HG03039 (cell line): ENCODE data around the gene TNS2.

Experiments used
- ATAC-seq: cut with Tn5 transposase; IDR thresholded peaks from one replicate; pipeline ENCODE4 v1.9.1; 2021; ENCODE audit warnings: mild to moderate bottlenecking, moderate library complexity; ENCODE audit not compliant: unreplicated experiment

Gene TNS2

GRCh38 chr12:53055471-53056266 is 5.8 kb downstream of the TNS2 start:
- no peak for ATAC-seq

- ATAC-seq, result no peak
These were observed 6.4 kb downstream of the TNS2 start for GRCh38 chr12:53056296-53056695.

GRCh38 chr12:53056901-53057300 is 7.0 kb downstream of the TNS2 start:
- ATAC-seq, result no peak

GRCh38 chr12:53057816-53058500 is 8.1 kb downstream of the TNS2 start:
- ATAC-seq, result no peak

GRCh38 chr12:53058674-53059433 is 9.0 kb downstream of the TNS2 start:
- ATAC-seq, result no peak

GRCh38 chr12:53059434-53060063 is 9.7 kb downstream of the TNS2 start:
- no peak for ATAC-seq

GRCh38 chr12:53060064-53060720 is 10.3 kb downstream of the TNS2 start:
- no peak for ATAC-seq

- ATAC-seq, result no peak
These were observed 10.9 kb downstream of the TNS2 start for GRCh38 chr12:53060721-53061276.

- ATAC-seq, result no peak
These were observed 11.6 kb downstream of the TNS2 start for GRCh38 chr12:53061404-53062010.

GRCh38 chr12:53062011-53062961 is 12.4 kb downstream of the TNS2 start:
- no peak for ATAC-seq

- no peak for ATAC-seq
These were observed 13.3 kb downstream of the TNS2 start for GRCh38 chr12:53062977-53063707.

- ATAC-seq, result no peak
These were observed 14.1 kb downstream of the TNS2 start for GRCh38 chr12:53063708-53064612.

- no peak for ATAC-seq
These were observed 15.0 kb downstream of the TNS2 start for GRCh38 chr12:53064613-53065436.

- ATAC-seq, result no peak
These were observed 15.6 kb downstream of the TNS2 start for GRCh38 chr12:53065470-53065869.

- no peak for ATAC-seq
These were observed 16.4 kb downstream of the TNS2 start for GRCh38 chr12:53065975-53066931.
